ENCODE results near the gene MEI1.
"Not testable (repeated sequence)": the region's sequence is repeated elsewhere in the genome, so short reads cannot be mapped to it uniquely, and the experiment has no call there.

The MEI1 gene

GRCh38 chr22:41657709-41658108 is 41.6 kb upstream of the MEI1 start:
- TF ChIP-seq CTCF (IDR thresholded peaks at IDR 0.05; ENCODE audit: control insufficient read depth, insufficient read depth, low read depth, low read length, missing control alignments): no peak
- no peak for DNase-seq (ENCODE audit: low read depth)
- H3K4me3 ChIP-seq (ENCODE audit: control insufficient read depth, low read depth, low read length): no peak overlapping the region

GRCh38 chr22:41658869-41659268 is 40.4 kb upstream of the MEI1 start:
- H3K4me3 ChIP-seq (ENCODE audit: control insufficient read depth, low read depth, low read length): no peak overlapping the region
- no peak for DNase-seq (ENCODE audit: low read depth)
- TF ChIP-seq CTCF (IDR thresholded peaks at IDR 0.05; ENCODE audit: control insufficient read depth, insufficient read depth, low read depth, low read length, missing control alignments): no peak

GRCh38 chr22:41659941-41660340 is 39.4 kb upstream of the MEI1 start:
- no peak overlapping the region for H3K4me3 ChIP-seq (ENCODE audit: control insufficient read depth, low read depth, low read length)
- DNase-seq (ENCODE audit: low read depth): no peak
- no peak for TF ChIP-seq CTCF (IDR thresholded peaks at IDR 0.05; ENCODE audit: control insufficient read depth, insufficient read depth, low read depth, low read length, missing control alignments)

GRCh38 chr22:41660416-41660815 is 38.9 kb upstream of the MEI1 start:
- H3K4me3 ChIP-seq (ENCODE audit: control insufficient read depth, low read depth, low read length): no peak overlapping the region
- TF ChIP-seq CTCF (IDR thresholded peaks at IDR 0.05; ENCODE audit: control insufficient read depth, insufficient read depth, low read depth, low read length, missing control alignments): no peak
- no peak for DNase-seq (ENCODE audit: low read depth)

- no peak for TF ChIP-seq CTCF (IDR thresholded peaks at IDR 0.05; ENCODE audit: control insufficient read depth, insufficient read depth, low read depth, low read length, missing control alignments)
- no peak for DNase-seq (ENCODE audit: low read depth)
- no peak overlapping the region for H3K4me3 ChIP-seq (ENCODE audit: control insufficient read depth, low read depth, low read length)
Measured at GRCh38 chr22:41661088-41661487, 38.2 kb upstream of the MEI1 start.

- TF ChIP-seq CTCF (IDR thresholded peaks at IDR 0.05; ENCODE audit: control insufficient read depth, insufficient read depth, low read depth, low read length, missing control alignments): no peak
- no peak overlapping the region for H3K4me3 ChIP-seq (ENCODE audit: control insufficient read depth, low read depth, low read length)
- DNase-seq (ENCODE audit: low read depth): no peak
Measured at GRCh38 chr22:41661713-41662112, 37.6 kb upstream of the MEI1 start.

GRCh38 chr22:41663594-41663993 is 35.7 kb upstream of the MEI1 start:
- not testable (repeated sequence) for H3K4me3 ChIP-seq (ENCODE audit: control insufficient read depth, low read depth, low read length); DNase-seq (ENCODE audit: low read depth)
